HG02981 (cell line): ENCODE results near the gene CHGA.

Experiments
- ATAC-seq: cut with Tn5 transposase; IDR thresholded peaks from one replicate; pipeline ENCODE4 v1.9.1; 2021; ENCODE audit warnings: mild to moderate bottlenecking, moderate library complexity; ENCODE audit not compliant: unreplicated experiment

The CHGA gene

DNA sequence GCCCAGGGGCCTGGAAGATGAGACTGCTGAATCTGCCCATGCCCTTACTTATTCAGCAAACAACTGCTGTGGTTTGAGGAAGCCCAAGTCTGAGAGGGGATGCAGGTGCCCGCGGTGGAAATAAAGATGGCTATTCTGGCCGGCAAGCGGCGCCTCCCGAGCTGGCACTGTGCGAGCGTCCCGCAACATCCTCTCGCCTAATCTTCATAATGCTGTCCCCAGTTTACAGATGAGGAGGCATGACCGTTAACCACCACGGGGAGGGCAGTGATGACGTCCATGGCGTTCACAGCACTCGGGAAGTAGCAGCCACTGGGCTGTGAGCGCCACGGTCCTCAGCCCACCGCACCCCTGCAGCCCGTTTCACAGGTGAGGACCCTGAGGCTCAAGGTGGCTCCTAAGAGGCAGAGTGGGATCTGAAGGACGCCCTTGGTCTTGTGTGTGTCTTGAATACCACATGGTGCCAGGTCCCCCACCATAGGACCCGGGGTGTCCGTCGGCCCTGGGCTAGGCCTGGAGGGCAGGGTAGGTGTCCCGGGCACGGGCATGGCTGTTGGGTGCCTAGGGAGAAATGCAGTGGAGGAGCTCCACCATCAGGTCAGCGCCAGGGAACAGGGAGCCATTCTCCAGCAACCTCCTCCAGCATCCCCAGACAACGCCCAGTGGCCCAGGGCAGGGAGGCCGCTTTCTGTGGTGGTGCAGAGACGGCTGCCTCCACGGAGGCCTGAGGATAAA, 20.2 kb downstream of the CHGA start:
- no peak for ATAC-seq

DNA sequence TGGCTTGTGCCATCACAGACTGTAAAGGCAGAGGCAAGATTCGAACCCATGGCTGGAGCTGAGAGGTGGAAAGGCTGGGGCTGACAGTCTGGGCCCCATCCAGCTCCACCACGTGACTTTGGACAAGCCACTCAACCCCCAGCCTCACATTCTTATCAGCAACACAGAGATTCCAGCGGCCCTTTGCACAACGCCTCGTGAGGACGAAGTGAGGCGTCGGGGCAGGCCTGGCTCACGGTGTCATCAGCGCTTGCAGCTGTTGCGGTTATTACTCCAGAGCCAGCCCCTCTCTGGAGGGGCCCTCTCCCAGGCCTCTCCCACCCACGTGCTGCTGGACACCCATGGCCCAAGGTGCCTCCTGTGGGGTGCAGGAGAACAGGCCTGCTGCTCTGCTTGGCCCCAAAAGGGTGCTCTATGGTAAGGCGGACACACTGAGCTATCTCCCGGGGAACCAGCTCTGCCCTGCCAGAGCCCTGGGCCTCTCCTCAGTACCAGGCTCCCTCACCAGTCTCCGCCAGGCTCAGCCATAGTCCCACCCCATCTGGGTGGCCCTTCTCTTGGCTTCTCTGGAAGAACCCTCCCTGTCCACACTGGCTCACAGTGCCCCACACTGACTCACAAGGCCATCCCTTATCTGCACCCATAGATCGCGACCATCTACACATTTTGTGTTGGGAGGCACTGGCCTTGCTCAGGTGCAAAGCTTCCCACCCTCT, 21.1 kb downstream of the CHGA start:
- no peak for ATAC-seq

DNA sequence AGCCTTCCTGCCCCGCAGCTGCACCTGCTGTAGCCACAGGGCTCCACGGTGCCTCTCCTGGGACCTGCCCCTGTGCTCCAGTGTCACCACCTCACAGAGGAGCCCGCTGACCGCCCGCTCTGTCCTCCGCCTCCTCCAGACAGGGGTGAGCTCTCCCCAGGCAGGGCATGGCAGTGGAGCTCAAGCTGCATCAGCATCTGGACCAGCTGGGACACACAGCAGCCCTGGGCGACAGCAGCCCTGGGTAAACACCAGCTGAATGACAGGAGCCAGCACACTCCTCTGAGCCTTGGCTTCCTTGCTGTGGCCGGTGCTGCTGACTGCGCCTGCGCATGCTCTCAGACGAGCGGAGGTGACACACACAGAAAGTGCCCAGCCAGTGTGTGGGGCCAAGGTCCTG, 22.0 kb downstream of the CHGA start:
- ATAC-seq = no peak

DNA sequence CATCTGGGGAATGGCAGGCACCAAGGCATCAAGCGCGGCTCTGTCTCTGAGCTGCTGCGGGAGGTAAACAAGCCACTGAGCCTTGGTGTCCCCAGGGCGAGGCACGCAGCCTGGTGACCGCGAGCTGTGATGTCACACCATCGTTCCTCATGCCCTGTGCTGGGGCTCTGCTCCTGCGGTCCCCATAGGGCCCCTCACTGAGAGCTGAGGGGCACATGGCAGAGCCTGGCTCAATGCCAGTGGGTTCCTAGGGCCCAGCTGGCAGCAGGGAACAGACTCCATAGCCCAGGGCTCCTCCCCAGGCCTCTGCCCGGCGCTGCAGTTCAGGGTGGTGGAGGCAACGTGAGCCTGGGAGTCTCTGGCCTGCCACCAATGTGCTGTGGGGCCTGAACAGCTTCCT, 22.6 kb downstream of the CHGA start:
- no peak for ATAC-seq

DNA sequence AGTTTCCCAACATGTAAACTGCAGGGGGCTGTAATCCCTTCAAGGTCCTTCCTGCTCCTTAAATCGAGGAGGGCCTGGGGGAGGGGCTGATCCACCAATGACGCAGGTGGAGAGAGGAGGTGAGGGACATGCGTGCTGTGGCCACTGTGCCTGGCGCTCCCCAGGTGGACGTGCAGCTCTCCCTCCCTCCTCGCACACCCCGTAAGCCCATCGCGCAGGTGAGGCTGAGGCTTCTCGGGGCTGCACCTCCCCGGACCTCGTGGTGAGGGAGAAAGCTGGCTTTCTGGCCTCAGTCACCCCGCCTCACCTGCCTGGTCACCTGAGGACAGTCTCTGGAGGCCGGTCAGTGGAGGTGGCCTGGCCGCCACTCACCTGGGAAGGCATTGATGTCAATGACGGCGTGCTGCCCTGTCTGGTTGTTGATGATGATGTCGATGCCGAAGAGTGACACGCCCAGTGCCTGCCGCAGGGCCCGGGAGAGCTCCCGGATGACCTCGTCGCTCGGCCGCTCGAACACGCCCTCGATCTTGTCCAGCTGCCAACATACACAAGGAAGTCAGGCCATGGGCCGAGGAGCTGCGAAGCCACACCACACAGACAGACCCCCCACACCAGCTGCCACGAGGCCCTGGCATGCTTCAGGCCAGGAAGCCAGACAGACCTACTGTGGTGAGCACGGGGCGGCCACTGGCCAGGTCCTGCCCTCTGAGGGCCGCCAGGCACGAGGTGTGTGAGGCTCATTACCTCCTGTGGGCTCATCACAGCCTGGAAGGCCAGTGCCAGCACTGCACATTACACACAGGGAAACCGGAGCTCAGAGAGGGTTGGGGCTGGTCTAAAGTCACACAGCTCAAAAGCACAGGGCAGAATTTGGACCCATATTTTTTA, 23.3 kb downstream of the CHGA start:
- ATAC-seq = no peak

DNA sequence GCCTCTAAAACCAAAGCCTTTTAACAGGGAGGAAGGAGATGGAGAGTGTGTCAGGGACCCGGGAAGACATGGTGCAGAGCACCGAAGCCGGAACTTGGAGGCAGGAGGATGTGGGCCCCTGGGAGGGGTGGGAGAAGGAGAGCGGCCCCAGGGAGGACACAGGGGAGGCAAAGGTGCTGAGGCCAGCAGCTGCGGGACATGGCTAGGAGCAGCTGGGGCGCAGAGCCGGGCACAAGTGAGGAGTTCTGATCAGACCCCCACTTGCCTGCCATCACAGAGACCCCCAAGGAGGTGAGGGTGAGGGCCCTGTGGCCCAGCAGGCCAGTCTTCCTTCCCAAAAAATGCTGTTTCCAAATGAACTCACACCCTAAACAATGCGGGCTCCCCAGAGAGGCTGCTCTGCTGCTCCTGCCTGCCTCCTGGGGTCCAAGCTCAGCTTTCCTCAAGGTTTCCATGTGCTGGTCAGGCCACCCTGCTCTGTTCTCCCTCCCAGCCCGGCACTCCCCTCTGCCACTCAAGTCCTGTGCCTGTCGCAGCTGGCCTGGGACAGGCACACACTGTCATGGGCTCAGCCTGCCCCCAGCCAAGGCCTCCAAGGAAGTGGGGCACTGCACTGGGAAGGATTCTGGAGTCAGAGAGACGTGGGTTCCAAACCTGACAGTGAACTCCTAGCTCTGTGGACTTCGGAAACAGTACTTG, 24.0 kb downstream of the CHGA start:
- ATAC-seq = no peak

DNA sequence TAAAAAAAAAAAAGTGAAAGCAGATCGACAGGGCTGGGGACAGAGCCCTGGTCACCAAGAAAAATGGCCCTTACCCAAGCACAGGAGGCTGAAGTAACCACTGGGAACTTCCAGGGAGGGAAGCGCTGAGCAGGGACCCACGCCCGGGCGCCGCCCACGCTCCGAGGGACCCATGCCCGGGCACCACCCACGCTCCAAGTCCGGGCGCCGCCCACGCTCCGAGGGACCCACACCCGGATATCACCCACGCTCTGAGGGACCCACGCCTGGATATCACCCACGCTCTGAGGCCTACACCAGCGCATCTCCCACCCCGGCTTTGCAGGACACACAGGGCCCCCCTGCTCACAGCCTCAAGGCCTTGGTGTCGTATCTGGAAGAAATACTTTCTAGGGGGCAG, 25.7 kb downstream of the CHGA start:
- no peak for ATAC-seq

DNA sequence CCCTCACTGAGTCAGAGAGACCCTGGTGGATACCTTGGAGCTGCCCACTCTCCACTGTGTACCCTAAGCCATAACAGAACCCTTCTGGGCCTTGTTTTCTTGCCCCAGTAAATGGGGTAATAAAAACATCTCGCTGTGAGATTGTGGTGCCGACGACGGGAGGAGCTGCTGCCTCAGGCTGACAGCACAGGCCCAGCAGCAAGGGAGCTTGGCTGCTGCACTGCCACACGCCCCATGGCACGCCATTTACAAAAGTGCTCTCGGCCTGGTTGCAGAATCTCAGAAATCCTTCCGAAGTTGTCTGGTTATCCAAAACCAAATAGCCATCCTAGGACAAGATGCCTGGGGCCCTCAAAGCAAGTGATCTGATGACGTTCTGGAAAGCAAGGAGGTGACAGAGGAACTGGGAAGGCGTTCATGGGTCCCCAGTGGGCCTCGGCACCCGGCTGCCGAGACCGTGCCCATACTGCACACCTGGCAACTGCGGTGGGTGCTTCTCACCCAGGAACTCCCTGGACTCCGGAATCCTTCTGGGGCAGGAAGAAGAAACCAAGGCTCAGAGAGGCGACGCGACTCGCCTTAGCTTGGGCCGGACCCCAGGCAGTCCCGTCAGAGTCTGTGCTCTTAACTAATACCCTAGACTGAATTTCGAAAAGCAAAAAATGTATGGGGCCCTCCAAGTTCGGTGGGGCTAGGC, 26.7 kb downstream of the CHGA start:
- ATAC-seq = no peak

DNA sequence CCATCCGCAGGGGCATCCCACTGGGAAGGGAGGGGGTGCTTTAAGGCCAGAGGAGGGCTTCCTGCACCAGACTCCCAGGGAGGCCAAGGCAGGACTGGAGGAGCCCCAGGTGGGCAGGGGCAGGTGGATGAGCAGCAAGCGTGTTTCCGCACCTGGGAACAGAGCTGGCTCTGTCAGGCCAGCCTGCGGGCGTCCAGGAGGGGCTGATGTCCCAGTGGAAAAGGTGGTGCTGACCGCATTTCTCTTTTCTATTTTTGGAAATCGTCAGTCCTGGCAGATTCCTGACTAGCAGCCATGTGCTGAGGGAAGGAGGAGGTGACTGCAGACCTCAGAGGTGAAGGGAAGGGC, 27.2 kb downstream of the CHGA start:
- ATAC-seq = no peak

DNA sequence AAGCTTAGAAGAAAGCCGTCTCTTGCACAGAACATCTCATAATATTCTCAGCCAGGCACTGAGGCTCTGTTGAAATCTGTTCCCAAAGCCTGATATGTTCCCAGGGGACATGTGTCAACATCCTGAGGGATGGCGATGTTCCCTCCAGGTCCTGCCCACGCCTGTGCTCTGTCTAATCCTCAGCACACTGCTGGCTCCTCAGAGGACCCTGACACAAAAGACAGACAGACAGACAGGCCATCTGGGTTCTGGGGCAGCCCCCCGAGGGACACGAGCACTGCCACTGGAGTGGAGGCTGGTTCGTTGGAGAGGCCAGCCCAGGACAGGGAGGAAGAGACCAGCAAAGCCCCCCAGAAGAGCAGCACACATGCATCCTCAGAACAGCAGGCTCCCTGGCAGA, 27.8 kb downstream of the CHGA start:
- no peak for ATAC-seq

DNA sequence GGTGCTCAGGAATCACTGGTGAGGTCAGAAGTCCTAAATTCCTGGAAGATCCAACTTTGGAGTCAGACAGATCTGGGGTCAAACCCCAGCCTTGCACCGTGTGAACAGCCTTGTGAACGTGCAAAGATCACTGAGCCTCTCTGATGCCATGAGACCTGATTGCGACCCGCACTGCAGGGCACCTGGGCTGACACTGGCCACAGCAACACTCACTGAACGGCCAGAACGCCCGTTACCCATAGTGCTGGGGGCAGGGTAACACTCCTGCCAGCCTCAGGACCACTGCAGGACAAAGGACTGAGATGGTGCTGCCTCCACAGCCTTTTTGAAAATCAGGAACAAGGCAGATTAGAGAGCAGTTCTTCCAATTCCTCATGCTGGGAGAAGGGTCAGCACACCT, 28.3 kb downstream of the CHGA start:
- ATAC-seq = no peak

DNA sequence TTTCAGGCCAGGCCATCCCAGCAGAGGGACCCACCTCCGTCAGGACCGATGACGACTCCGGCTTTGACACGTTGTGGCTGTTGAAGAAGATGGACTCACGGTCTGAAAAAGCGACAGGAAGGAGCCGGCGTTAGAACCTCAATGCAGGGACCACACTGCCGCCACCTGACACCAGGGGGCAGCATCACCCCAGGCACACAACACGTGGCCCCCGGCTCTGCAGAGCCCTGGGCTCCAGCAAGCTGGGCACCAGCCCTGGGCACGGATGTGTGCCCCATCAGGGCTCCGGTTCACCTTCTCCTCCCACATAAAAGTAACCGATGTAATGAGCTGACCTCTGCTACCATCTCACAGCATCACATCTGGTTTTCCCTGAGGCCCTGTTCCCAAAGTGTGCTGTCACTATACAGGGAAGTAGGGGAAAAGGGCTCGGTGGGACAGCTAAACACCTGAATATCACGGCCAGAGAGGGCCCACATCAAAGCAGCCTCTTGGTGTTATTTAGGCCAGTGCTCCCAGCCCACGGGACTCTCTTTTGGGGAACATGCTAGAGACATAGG, 29.0 kb downstream of the CHGA start:
- ATAC-seq = peak; percentile 73

DNA sequence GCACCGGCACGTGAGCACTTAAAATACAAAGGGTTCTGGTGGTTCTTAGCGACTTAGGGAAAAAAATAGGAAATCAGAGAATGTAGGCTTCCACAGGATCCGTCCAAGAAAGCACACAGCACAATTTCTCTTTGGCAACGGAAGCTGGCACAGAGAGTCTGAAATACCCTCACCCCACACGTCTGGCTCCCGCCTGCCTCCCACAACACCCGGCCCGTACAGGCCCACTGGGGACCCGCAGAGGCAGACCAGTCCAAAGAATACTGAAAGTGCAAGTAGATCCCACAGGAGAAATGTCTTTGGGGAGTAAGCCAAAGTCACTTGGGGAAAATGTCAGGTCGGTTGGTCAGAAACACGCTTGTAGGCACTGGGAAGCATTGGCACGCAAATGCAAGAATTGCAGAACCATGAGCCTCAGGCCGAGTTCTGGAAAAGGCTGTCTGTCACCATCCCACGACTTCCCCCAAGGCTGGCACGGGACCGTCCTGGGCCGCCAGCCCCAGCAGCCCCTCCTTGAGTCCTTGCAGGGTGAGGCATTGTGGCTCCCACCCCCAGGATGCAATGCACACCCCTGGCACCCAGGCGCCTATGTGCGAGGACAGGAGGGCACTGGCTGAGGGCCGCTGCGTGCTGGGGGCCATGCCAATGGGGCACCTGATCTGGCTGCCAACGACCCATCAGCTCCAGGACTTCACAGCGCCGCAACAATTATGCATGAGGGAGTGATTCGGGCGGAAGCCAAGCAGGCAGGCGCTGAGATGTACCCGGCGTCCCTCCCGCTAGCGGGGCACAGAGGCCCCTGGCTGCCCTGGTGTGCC, 29.7 kb downstream of the CHGA start:
- ATAC-seq = no peak

DNA sequence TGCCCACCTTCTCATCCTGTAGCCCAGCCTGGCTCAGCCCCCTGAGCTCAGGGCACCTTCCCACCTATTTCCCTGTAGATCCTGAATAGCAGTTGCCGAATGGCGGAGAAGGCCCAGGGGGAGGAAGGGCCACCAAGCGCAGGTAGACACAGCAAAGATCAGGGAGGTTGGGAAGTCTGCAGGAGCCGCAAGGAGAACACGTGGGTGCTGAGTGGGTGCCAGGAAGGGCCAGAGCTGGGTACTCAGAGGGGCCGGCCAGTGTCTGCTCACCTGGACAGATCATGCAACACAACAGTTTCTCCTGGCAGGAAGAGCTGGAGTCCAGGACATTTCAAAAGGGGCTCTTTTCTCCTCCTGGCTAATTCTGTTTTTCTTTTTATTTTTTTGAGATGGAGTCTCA, 30.6 kb downstream of the CHGA start:
- ATAC-seq = no peak

DNA sequence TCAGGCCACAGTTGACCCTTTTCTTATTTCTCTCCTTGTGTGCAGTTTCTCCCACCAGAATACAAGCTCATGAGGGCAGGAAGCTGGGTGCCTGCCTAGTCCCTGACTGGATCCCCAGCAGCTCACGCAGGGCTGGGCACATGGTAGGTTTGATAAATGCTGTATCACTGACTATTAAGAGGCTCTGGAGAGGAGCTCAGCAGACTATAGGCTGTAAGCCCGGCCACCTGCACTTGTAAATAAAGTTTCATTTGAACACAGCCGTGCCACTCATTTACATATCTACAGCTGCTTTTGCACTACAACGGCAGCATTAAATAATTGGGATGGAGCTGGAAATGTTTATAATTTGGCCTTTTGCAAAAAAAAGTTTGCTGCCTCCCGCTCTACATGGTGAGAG, 32.0 kb downstream of the CHGA start:
- no peak for ATAC-seq

DNA sequence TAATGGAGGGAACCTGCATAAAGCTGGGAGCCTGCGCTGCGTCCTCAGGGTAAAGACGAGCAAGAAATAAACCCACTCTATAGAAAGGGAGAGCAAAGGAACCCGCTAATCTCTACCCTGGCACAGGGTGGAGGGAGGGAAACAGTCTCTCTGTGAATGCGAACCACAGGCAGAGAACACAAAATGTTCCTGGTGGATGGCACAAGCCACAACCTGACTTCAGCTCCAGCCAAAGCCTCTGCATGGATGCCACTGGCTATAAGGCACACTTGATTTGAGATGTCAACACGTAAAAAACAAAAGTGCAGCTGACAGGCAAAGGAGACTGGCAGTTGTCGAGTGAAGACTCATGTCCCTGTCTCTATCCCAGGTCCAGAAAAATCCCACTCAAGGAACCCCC, 32.4 kb downstream of the CHGA start:
- no peak for ATAC-seq

DNA sequence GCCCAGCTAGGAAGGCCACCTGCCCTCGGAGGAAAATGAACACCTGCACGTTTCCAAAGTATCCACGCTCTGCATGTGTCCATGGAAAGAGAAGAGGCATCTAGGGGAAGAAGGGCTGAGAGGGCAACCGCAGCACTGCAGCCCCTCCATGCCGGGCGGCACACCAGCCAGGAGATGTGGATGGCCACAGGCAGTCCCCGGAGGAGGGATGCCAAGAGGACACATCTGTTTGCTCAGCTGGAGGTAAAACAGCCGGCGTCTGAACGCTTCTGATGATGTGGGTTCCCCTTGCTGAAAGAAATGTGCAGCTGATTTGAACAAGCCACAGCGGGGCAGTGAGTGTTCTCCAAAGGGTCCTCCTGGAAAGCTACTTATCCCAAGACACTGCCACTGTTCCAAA, 34.0 kb downstream of the CHGA start:
- ATAC-seq = no peak

DNA sequence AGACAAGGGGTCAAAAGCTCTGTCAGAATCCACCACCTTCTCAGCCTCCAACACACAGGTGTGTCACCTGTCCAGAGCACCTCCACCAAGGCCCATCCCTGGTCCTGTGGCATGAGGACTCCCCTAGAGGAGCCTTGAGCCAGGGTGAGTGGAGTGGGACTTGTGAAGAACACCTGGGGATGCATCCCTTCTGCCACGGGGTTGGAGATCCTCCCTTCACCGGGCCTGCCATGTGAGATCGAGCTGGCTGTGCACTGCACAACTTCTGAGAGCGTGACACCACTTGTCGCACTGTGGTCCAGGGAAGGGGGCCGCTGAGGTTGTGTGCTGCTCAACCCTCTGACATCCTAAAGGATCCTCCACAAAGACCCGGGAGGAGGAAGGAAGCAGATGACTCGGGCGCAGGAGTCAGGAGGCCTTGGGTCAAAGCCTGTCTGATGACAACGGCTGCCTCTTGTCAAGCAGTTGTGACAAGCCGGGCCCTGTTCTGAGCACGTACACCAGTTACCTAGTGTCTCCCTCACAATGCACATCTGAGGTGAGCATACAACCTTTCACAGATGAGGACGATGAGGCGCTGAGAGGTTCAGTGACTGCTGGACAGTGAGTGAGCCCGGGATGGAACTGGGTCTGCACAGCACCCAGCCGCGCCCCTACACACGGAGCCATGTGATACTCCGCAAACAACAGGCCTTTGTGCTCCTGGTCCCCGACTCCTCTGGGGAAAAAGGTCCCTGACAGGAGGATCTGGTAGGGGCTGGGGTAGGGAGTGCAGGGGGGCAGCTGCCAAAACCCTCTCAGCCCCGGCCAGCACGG, 35.6 kb downstream of the CHGA start:
- ATAC-seq = no peak

DNA sequence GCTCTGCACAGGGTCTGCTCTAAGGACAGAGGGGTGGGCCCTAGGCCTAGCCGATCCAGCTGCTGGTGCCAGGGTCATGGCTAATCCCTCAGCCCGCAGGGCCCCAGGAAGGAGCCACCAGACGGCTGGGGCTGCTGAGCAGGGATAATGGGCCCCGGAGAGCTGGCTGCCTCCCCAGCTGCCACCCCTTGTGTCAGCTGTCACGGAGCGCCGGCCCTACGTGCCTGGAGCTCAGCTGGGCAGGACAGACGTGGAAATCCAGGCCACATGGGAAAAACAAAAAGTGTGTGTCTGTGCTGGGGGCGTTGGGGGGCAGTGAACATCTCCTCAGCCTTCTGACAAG, 36.2 kb downstream of the CHGA start:
- ATAC-seq = no peak
